Hepatocyte (in vitro differentiated cells): ENCODE measurements around the gene NSL1.

Experiments
- EZH2phosphoT487 ChIP-seq: fragments of 200-600 bp; sonication (generic); IDR thresholded peaks from one replicate; pipeline ENCODE4 v1.6.1; 2018; ENCODE audit warnings: antibody characterized with exemption, mild to moderate bottlenecking, low read depth, moderate library complexity; ENCODE audit not compliant: unreplicated experiment, severe bottlenecking
- TF ChIP-seq, protein P1 (sequence below): fragments of 200-600 bp; sonication (generic); IDR thresholded peaks from 2 replicates; pipeline ENCODE4 v1.5.1; 2016; ENCODE audit warnings: antibody characterized with exemption, mild to moderate bottlenecking; ENCODE audit not compliant: poor library complexity

DNA sequence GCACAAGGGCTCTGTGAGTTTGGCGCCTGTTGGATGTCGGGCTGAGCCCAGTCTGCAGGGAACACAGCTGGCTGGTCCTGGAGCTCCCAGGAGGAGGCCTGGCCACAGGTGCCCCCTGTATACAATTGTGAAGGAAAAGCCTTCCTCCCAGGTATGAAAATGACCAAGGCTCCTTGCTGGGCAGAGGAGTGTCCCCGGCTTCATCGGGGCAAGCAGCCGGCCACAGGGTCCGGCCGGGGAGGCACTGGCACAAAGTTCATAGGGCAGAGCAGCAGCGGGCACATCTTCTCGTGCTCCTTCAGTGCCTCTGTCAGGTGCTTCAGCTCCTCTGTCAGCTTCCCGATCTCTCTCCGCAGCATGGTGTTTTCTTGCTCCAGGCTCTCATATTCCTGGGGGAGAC is 105.0 kb downstream of the NSL1 start:
- TF ChIP-seq, protein P1, sequence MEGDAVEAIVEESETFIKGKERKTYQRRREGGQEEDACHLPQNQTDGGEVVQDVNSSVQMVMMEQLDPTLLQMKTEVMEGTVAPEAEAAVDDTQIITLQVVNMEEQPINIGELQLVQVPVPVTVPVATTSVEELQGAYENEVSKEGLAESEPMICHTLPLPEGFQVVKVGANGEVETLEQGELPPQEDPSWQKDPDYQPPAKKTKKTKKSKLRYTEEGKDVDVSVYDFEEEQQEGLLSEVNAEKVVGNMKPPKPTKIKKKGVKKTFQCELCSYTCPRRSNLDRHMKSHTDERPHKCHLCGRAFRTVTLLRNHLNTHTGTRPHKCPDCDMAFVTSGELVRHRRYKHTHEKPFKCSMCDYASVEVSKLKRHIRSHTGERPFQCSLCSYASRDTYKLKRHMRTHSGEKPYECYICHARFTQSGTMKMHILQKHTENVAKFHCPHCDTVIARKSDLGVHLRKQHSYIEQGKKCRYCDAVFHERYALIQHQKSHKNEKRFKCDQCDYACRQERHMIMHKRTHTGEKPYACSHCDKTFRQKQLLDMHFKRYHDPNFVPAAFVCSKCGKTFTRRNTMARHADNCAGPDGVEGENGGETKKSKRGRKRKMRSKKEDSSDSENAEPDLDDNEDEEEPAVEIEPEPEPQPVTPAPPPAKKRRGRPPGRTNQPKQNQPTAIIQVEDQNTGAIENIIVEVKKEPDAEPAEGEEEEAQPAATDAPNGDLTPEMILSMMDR = no peak
- no peak for TF ChIP-seq EZH2phosphoT487
